Measurements from ENCODE around the gene PXDN. TPM values are rescaled to one million over a fixed set of nuclear protein-coding genes. Genes with fewer than 3 reads are reported as not detected.
A peak's percentile ranks its signal among the peaks of the same experiment; 100 is the strongest.

Gene PXDN
- total and polyA plus RNA-seq, 2 of the 4 experiments (the other 2 are of a cell fraction): 153 to 332 TPM

DNA sequence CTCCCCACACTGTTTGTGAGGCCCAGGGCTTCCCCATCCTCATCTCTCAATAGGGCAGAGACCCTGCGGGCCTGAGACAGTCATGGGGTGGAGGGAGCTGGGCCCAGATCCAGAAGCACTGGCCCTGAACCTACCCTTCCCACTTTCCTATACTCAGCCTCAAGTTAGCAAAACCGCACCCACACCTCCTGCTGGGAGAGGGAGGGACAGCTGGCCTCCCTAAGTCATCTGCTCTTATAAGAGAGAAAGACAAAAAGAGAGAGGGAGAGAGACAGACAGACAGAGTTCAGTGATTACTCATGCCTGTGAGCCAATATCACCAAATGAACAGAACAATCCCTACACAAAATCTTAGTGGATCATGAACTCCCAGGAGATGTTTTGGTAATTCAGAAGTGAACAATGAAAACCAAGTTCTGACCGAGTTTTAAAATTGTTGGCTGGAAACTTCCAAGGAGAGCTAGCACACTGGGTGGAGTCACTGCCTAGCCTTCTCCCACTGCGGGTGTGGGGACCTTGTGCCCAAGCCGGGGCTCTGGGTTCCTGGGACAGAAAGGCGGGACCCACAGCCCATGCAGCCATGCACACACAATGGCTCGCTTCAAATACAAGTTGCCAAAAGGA lies 130.5 kb downstream of the PXDN start:
- no peak overlapping the region for H3K4me2 ChIP-seq (ENCODE audit: low read depth, low read length)
- in situ Hi-C loops (cut with MboI; ENCODE audit: low sequenced_read_pairs) (no loop called here), intact Hi-C loops (cut with micrococcal nuclease) (no loop called here), dilution Hi-C loops (cut with HindIII; ENCODE audit: low sequenced_read_pairs, unreplicated experiment) (no loop called here)
- no peak overlapping the region for H2BK15ac ChIP-seq (ENCODE audit: low read depth, low read length)
- no peak overlapping the region for H4K5ac ChIP-seq (ENCODE audit: low read depth, low read length)
- H3K9me3 ChIP-seq (ENCODE audit: control insufficient read depth, insufficient read depth, low read length): no peaks in the 10 kb centered on the region
- no peak overlapping the region for H2AK9ac ChIP-seq (replicated peaks; ENCODE audit: low read depth, low read length, poor library complexity)
- DNase-seq: peak; percentile 45
- no peaks in the 10 kb centered on the region for H3K9me1 ChIP-seq (ENCODE audit: insufficient read depth, low read length)
- no peak overlapping the region for H2BK20ac ChIP-seq (ENCODE audit: low read depth, low read length)
- no TSS peak for BruUV-seq (replicated peaks)
- POLR2A ChIA-PET (ENCODE audit: unreplicated experiment): no interaction called here
- H3K36me3 ChIP-seq (ENCODE audit: control insufficient read depth, insufficient read depth, low read length): no peaks in the 10 kb centered on the region
- no peak overlapping the region for H3K27ac ChIP-seq (ENCODE audit: insufficient read depth, low read length)
- H3K9ac ChIP-seq (ENCODE audit: low read depth, low read length): no peak overlapping the region
- H4K8ac ChIP-seq (ENCODE audit: low read depth in 2 of 2, low read length in 2 of 2): no peak overlapping the region
- H3K18ac ChIP-seq (ENCODE audit: low read depth, low read length): no peak overlapping the region
- no peak overlapping the region for H3K56ac ChIP-seq (ENCODE audit: extremely low read depth, insufficient read depth, low read length)
- WGBS, 2 experiments (ENCODE audit: extremely low coverage in 2 of 2, insufficient read length in 1 of 2): 72% methylated on average over 3 of the region's 7 CpGs; no CpG with 5 or more reads in 1 of the 2 experiments
- H3K27me3 ChIP-seq (ENCODE audit: control insufficient read depth, insufficient read depth, low read length): peaks cover 4% of the 10 kb centered on the region; the same call in 1 of the 2 replicates
- H3K14ac ChIP-seq (replicated peaks; ENCODE audit: low read depth, low read length): no peak overlapping the region
- peak; percentile 65 for ATAC-seq (ENCODE audit: low read depth)
- TF ChIP-seq USF2 (IDR thresholded peaks at IDR 0.05; ENCODE audit: low read depth, low read length) (no peak), BHLHE40 (IDR thresholded peaks at IDR 0.05; ENCODE audit: low read depth, low read length) (no peak), RAD21 (IDR thresholded peaks at IDR 0.05; ENCODE audit: low read length) (peak; percentile 22; the same call in 1 of the 2 replicates), POLR2A (IDR thresholded peaks at IDR 0.05; ENCODE audit: low read depth, low read length) (no peak), CTCF (conservative IDR thresholded peaks at IDR 0.05; ENCODE audit: low read depth, low read length) (0 out of 2 replicates have a peak, but pooled peaks have one; percentile 2)
- no peak overlapping the region for H4K91ac ChIP-seq (ENCODE audit: insufficient read depth, low read depth, low read length)
- no peak overlapping the region for H2AK5ac ChIP-seq (ENCODE audit: low read depth, low read length)
- CTCF ChIA-PET: no interaction called here
- no peak overlapping the region for H3K4me3 ChIP-seq (ENCODE audit: insufficient read depth, low read depth, low read length)
- no peak overlapping the region for H2BK120ac ChIP-seq (ENCODE audit: low read depth, low read length)
- H2BK5ac ChIP-seq (ENCODE audit: low read depth, low read length, poor library complexity, severe bottlenecking): no peak overlapping the region
- H3K79me1 ChIP-seq (ENCODE audit: low read depth in 1 of 2, low read length in 2 of 2): no peaks in the 10 kb centered on the region
- no peaks in the 10 kb centered on the region for H4K20me1 ChIP-seq (ENCODE audit: insufficient read depth, low read length)
- H3K23ac ChIP-seq (ENCODE audit: low read depth, low read length): no peak overlapping the region
- no peak overlapping the region for H3K4ac ChIP-seq (ENCODE audit: low read depth, low read length)
- no peak overlapping the region for H2AFZ ChIP-seq (replicated peaks; ENCODE audit: low read length, poor library complexity)
- peaks cover 4% of the 10 kb centered on the region; the same call in 1 of the 2 replicates for H3K4me1 ChIP-seq (ENCODE audit: control insufficient read depth, insufficient read depth, low read length)
